SH-SY5Y (cell line): ENCODE measurements around the gene CD48.

ENCODE experiments used
- GATA2 ChIP-seq: IDR thresholded peaks from 2 replicates; pipeline ENCODE4 v1.6.1; 2011; ENCODE audit warnings: mild to moderate bottlenecking, low read depth, low read length
- GATA3 ChIP-seq: IDR thresholded peaks from 2 replicates; pipeline ENCODE4 v1.6.1; 2011; ENCODE audit warnings: low read depth, mild to moderate bottlenecking, low read length, moderate library complexity

The CD48 gene

GRCh38 chr1:160710517-160711252, 937 bp downstream of the CD48 start:
- TF ChIP-seq GATA2 (no peak), GATA3 (no peak)

GRCh38 chr1:160709715-160710114, 1.9 kb downstream of the CD48 start:
- TF ChIP-seq GATA2, result no peak
- no peak for TF ChIP-seq GATA3

- TF ChIP-seq GATA2, result no peak
- no peak for TF ChIP-seq GATA3
These were observed 2.8 kb downstream of the CD48 start for GRCh38 chr1:160708801-160709200.

GRCh38 chr1:160708118-160708517, 3.5 kb downstream of the CD48 start:
- TF ChIP-seq GATA2 (no peak), GATA3 (no peak)

GRCh38 chr1:160707236-160708064, 4.2 kb downstream of the CD48 start:
- TF ChIP-seq GATA3, result no peak
- TF ChIP-seq GATA2, result no peak

- TF ChIP-seq GATA2, result no peak
- no peak for TF ChIP-seq GATA3
These were observed 4.9 kb downstream of the CD48 start for GRCh38 chr1:160706526-160707235.

- TF ChIP-seq GATA3 (no peak), GATA2 (no peak)
These were observed 5.9 kb downstream of the CD48 start for GRCh38 chr1:160705742-160706141.

GRCh38 chr1:160704250-160704649, 7.4 kb downstream of the CD48 start:
- TF ChIP-seq GATA2 (no peak), GATA3 (no peak)

- TF ChIP-seq GATA2 (no peak), GATA3 (no peak)
These were observed 9.5 kb downstream of the CD48 start for GRCh38 chr1:160702100-160702499.

GRCh38 chr1:160685266-160685665, 26.4 kb downstream of the CD48 start:
- TF ChIP-seq GATA3, result no peak
- TF ChIP-seq GATA2, result no peak

- TF ChIP-seq GATA3 (no peak), GATA2 (no peak)
These were observed 28.4 kb downstream of the CD48 start for GRCh38 chr1:160682983-160683865.

- TF ChIP-seq GATA2, result no peak
These were observed 29.8 kb downstream of the CD48 start for GRCh38 chr1:160681891-160682140.

- TF ChIP-seq GATA3, result no peak
- TF ChIP-seq GATA2, result no peak
These were observed 30.3 kb downstream of the CD48 start for GRCh38 chr1:160681066-160681890.

GRCh38 chr1:160680399-160680798, 31.2 kb downstream of the CD48 start:
- no peak for TF ChIP-seq GATA3
- TF ChIP-seq GATA2, result no peak
